ENCODE data around the gene PLEKHG7.
"Not testable (repeated sequence)": the region's sequence is repeated elsewhere in the genome, so short reads cannot be mapped to it uniquely, and the experiment has no call there.

Gene PLEKHG7, protein sequence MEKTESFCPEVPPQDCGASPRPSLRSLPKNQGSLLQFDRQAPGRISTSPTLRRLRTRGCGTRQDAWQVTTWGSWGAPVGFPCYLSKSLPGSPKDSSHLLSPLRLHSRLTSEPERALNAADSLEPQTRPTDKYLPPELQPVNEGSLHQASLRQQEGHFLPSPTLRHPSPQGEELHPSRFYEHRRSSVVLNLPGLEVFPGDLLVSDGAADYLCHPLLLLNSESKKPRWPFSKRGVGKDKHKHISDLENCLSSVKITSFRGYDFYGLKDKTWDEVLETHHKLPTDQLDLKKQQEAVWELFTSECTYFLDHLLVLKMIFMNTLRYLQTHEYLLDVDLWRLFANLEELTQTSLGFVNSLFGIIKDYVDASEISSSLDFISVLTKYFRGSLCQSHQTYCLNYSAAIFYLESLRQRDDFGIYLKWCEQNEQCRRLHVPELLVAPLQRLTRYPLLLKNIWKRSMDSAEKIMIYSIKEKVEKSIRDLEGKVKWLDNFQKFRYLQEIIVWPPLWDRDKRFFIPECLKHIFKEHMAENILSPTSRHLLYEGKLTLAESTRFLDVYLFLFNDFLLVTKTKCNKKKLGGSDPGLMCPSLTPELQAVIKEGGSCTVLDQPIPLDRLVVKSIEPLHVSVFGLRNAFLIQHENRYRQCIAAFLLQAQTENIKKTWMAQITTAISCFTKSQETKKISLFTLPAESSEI

DNA sequence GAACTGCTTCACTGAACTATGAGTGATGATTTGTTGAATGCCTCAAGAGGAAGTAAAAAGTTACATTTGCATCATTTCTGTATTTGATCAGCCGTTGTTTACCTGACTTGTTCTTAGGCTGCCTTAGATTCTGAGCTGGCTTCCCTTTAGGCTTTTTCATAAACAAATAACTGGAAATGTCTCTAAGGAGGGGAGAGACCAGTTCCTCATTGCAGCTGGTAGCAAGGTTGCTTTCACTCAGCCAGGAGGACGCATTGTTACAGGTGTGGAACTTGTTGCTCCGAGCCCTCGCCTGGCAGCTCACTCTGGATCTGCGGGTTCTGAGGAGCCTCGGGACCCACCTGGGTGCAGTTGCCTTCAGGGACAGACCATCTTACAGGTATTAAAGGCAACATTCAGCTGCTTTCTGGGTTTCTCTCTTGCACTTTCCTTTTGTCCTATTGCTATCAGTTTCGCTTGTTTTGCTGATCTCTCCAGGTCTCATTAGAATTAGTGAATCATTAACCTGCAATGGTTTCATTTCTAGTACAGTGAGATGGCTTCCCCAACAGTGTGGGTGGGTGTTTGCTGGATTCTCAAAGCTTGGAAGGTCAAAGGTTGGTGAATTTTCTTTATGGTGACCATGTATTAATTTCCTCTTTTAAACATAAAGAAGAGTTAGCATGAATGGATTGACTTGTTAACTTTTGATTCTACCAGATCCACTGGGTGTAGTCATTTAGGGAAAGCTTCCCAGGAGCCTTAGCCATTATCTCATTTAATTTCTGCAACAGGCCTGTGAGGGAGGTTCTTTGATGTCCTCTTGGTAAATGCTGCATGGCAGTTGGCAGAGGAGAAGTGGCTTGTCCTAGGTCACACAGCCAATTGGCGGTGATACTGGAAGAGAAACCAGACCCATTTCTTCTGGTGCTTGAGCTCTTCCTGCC is at the start of gene PLEKHG7:
Gene PLEKHG7 (plus strand): TSS at position 236 of the 926 bp plus-strand sequence. CDS start 3,643 bp downstream, outside the sequence.
- no peak within 1 kb of the TSS for H3K4me3 ChIP-seq (ENCODE audit: low read depth, low read length)
- in situ Hi-C loops (cut with HindIII; ENCODE audit: low sequenced_read_pairs), result no loop called here
- TF ChIP-seq, protein P1, sequence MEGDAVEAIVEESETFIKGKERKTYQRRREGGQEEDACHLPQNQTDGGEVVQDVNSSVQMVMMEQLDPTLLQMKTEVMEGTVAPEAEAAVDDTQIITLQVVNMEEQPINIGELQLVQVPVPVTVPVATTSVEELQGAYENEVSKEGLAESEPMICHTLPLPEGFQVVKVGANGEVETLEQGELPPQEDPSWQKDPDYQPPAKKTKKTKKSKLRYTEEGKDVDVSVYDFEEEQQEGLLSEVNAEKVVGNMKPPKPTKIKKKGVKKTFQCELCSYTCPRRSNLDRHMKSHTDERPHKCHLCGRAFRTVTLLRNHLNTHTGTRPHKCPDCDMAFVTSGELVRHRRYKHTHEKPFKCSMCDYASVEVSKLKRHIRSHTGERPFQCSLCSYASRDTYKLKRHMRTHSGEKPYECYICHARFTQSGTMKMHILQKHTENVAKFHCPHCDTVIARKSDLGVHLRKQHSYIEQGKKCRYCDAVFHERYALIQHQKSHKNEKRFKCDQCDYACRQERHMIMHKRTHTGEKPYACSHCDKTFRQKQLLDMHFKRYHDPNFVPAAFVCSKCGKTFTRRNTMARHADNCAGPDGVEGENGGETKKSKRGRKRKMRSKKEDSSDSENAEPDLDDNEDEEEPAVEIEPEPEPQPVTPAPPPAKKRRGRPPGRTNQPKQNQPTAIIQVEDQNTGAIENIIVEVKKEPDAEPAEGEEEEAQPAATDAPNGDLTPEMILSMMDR (IDR thresholded peaks at IDR 0.05; ENCODE audit: low read depth, low read length), result no peak

DNA sequence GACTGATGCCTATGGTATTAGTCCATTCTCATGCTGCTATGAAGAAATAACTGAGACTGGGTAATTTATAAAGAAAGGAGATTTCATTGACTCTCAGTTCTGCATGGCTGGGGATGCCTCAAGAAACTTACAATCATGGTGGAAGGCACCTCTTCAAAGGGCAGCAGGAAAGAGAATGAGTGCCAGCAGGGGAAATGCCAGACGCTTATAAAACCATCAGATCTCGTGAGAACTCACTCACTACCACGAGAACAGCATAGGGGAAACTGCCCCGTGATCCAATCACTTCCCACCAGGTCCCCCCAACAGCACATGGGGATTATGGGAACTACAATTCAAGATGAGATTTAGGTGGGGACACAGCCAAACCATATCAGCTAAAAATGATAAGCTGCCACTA is 48.5 kb upstream of the PLEKHG7 start:
- H3K4me3 ChIP-seq (ENCODE audit: low read depth, low read length); DNase-seq (ENCODE audit: low read depth, low spot score); in situ Hi-C loops (cut with HindIII; ENCODE audit: low sequenced_read_pairs): not testable (repeated sequence)

More for the DNA sequence above, at the start of gene PLEKHG7:
- no peak for DNase-seq (ENCODE audit: low read depth, low spot score)

DNA sequence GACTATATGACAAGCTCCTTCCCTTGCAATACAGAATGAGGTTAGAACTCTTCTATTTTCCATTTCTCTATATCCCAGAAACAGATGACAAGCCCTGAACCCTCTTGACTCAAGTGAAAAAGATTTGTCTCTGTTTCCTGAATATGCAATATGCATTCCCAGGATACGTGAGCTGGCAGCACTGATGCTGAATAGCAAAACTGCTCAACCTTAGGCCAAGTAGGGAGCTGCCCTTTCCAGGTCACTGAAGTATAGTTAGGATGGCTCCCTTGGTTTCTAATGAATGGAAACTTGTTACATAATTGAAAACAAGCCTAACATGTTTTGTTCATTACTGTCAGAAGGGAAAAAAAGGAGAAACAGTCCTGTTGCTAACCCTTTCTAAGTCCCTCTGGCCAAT is 47.9 kb upstream of the PLEKHG7 start:
- in situ Hi-C loops (cut with HindIII; ENCODE audit: low sequenced_read_pairs), result no loop called here
- TF ChIP-seq, protein P1 (IDR thresholded peaks at IDR 0.05; ENCODE audit: low read depth, low read length), result no peak
- H3K4me3 ChIP-seq (ENCODE audit: low read depth, low read length), result no peak overlapping the region
- no peak for DNase-seq (ENCODE audit: low read depth, low spot score)

DNA sequence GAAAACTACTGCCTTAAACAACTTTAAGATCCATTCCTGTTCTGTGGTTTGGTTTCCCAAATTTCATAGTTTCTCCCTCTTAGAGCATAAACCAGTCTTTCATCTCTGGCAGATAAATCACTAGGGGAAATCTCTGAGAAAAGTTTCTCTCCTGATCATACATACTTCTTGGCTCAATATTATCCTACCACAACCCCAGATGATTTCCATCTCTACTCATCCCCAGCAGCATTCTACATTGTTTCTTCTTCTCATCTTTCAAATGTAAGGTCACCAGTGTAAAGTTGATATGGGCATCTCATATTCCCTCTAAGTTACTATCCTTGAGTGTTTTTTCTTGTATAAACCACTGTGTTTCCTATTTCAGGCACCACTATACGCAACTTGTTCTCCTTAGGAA is 45.9 kb upstream of the PLEKHG7 start:
- no peak overlapping the region for H3K4me3 ChIP-seq (ENCODE audit: low read depth, low read length)
- DNase-seq (ENCODE audit: low read depth, low spot score), result no peak
- in situ Hi-C loops (cut with HindIII; ENCODE audit: low sequenced_read_pairs), result no loop called here
- TF ChIP-seq, protein P1 (IDR thresholded peaks at IDR 0.05; ENCODE audit: low read depth, low read length), result no peak

DNA sequence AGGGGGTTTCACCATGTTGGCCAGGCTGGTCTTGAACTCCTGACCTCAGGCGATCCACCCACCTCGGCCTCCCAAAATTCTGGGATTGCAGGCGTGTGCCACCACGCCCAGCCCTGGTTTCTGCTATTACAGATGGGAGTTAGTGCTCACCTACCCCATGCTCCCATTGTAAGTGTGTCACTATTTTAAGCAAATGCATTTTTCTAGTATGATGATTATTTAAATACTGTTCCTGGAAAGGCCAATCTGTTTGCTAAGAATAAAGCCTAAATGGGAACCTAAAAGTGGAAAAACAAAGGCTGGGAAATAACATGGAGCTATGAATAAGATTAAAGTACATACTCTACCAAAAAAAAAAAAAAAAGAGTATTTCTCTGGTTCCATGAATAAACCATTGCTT is 45.0 kb upstream of the PLEKHG7 start:
- no peak for DNase-seq (ENCODE audit: low read depth, low spot score)
- in situ Hi-C loops (cut with HindIII; ENCODE audit: low sequenced_read_pairs), result no loop called here
- H3K4me3 ChIP-seq (ENCODE audit: low read depth, low read length), result no peak overlapping the region
- TF ChIP-seq, protein P1 (IDR thresholded peaks at IDR 0.05; ENCODE audit: low read depth, low read length), result no peak

DNA sequence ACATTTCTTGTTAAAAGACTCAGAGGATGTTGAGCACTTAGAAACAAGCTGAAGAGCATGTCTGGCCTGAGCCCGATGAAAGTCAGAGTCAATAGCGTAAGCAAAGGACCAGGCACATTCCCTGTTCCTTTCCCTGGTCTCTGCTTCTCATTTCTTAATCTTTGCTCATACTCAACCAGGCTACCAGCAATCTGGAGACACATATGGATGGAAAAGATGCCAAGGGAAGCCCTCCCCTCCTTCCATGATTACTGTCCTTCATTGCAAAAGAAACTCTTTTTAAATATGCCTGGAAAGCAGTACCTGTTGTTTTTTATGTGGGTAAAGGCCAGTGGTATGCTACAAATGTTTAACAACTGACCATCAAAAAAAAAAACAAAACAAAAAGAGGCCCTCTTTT is 44.2 kb upstream of the PLEKHG7 start:
- TF ChIP-seq, protein P1 (IDR thresholded peaks at IDR 0.05; ENCODE audit: low read depth, low read length), result no peak

More for the DNA sequence above, 44.2 kb upstream of the PLEKHG7 start:
- no peak overlapping the region for H3K4me3 ChIP-seq (ENCODE audit: low read depth, low read length)
- DNase-seq (ENCODE audit: low read depth, low spot score), result no peak
- in situ Hi-C loops (cut with HindIII; ENCODE audit: low sequenced_read_pairs), result no loop called here

Data from astrocyte of the spinal cord (primary cell).